ENCODE data around the gene MYL10. TPM values are rescaled to one million over a fixed set of nuclear protein-coding genes. Genes with fewer than 3 reads are reported as not detected.

Gene MYL10
- total RNA-seq, 1 donor: not detected

DNA sequence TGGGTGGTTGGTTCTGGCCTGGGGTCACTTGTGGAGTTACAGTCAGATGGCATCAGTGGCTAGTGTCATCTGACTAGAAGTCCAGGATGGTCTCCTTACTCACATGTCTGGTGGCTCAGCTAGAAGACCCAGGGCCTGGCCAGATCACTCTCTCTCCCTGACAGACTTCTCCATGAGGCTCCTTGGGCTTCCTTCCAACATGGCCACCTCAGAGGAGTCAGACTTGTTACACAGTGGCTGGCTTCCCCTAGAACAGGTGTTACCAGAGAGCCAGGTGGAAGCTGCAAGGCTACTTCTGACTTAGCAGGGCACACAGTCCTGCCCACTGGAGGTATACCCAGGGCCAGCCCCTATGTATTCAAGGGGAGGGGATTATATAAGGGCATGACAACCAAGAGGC, 44.2 kb upstream of the MYL10 start:
- no peak overlapping the region for H3K27ac ChIP-seq (ENCODE audit: low read depth, low read length)
- no peak overlapping the region for H3K4me2 ChIP-seq (ENCODE audit: insufficient read depth, low read length)
- TF ChIP-seq, protein P1, sequence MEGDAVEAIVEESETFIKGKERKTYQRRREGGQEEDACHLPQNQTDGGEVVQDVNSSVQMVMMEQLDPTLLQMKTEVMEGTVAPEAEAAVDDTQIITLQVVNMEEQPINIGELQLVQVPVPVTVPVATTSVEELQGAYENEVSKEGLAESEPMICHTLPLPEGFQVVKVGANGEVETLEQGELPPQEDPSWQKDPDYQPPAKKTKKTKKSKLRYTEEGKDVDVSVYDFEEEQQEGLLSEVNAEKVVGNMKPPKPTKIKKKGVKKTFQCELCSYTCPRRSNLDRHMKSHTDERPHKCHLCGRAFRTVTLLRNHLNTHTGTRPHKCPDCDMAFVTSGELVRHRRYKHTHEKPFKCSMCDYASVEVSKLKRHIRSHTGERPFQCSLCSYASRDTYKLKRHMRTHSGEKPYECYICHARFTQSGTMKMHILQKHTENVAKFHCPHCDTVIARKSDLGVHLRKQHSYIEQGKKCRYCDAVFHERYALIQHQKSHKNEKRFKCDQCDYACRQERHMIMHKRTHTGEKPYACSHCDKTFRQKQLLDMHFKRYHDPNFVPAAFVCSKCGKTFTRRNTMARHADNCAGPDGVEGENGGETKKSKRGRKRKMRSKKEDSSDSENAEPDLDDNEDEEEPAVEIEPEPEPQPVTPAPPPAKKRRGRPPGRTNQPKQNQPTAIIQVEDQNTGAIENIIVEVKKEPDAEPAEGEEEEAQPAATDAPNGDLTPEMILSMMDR (IDR thresholded peaks at IDR 0.05; ENCODE audit: extremely low read depth, low read depth, low read length): no peak
- H2AFZ ChIP-seq (ENCODE audit: low read length): no peak overlapping the region
- H3K79me2 ChIP-seq (ENCODE audit: insufficient read depth, low read length): no peaks in the 10 kb centered on the region
- H3K9me3 ChIP-seq (ENCODE audit: low read depth, low read length): no peaks in the 10 kb centered on the region
- H4K20me1 ChIP-seq (ENCODE audit: insufficient read depth, low read length): no peaks in the 10 kb centered on the region
- H3K4me3 ChIP-seq (ENCODE audit: insufficient read depth, low read length): no peak overlapping the region
- H3K4me1 ChIP-seq (ENCODE audit: insufficient read depth, low read length): peaks cover 7% of the 10 kb centered on the region
- no peak for DNase-seq (ENCODE audit: insufficient read length, low spot score, missing footprints)
- H3K27me3 ChIP-seq (ENCODE audit: insufficient read depth, low read length): no peaks in the 10 kb centered on the region
- no peaks in the 10 kb centered on the region for H3K36me3 ChIP-seq (ENCODE audit: insufficient read depth, low read length)

DNA sequence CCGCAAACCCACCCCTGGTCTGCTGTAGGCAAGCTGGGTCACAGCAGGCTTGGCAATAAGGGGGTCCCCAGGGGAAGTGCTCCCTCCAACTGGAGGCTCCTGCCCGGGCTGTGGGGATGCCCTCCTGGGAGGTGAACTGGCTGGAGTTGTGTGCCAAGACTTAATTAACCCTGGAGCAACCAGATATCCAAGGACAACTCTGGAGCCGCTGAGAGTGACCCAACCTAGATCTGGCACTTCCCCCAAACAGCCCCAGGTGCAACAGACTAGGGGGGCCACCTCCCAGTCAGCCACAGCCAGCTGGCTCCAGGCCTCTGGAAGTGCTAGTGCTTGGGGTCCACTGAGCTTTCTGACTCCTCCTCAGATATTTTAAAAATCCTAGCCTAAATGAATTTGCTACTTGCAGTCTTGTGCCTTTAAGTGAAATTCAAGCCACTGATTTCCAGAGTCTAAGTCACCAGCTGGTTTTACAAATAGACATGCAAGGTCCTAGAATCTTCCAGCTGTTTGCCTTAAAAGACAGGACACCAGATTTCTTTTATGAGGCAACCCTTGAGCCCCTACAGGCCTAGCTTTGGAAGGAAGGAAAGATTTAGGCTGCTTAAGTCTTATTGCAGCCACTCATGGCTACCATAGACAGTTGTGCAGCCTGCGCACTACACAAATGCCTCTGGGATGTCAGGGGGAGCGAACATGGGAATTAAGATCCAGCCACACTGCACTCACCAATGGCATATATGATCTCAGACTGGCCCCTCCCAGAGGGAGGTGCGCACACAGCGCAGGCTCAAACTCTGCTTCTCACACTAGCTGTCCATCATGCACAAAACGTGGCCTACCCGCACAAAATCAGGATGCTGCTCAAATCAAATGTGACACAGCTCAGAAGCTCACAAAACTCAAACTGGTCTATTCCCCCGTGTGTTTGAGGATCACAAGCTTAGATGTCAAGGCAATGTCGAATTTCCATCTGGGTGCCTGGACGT, 42.6 kb upstream of the MYL10 start:
- no peak overlapping the region for H3K4me3 ChIP-seq (ENCODE audit: insufficient read depth, low read length)
- H3K79me2 ChIP-seq (ENCODE audit: insufficient read depth, low read length): no peaks in the 10 kb centered on the region
- no peak overlapping the region for H3K4me2 ChIP-seq (ENCODE audit: insufficient read depth, low read length)
- H3K27ac ChIP-seq (ENCODE audit: low read depth, low read length): no peak overlapping the region
- peak; percentile 51 for DNase-seq (ENCODE audit: insufficient read length, low spot score, missing footprints)
- no peaks in the 10 kb centered on the region for H3K36me3 ChIP-seq (ENCODE audit: insufficient read depth, low read length)
- no peaks in the 10 kb centered on the region for H4K20me1 ChIP-seq (ENCODE audit: insufficient read depth, low read length)
- H3K27me3 ChIP-seq (ENCODE audit: insufficient read depth, low read length): no peaks in the 10 kb centered on the region
- no peaks in the 10 kb centered on the region for H3K9me3 ChIP-seq (ENCODE audit: low read depth, low read length)
- TF ChIP-seq, protein P1 (IDR thresholded peaks at IDR 0.05; ENCODE audit: extremely low read depth, low read depth, low read length): no peak
- H3K4me1 ChIP-seq (ENCODE audit: insufficient read depth, low read length): no peaks in the 10 kb centered on the region
- H2AFZ ChIP-seq (ENCODE audit: low read length): no peak overlapping the region

DNA sequence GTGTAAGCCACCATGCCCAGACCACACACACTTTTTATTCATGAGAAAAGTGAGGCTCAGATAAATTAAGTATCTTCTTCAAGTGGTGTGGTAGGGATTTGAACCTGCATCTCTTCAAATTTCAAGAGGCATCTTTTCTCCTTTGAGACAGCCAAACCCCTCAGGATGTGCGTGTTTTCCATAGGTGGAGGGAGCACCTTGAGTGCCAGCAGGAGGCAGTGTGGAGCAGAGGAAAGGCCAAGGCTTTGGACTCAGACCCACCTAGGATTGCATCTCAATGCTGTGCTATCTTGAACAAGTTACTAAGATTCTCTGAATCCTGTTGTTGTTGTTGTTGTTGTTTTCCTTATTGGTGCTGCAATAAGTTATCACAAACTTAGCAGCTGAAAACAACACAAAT, 40.2 kb upstream of the MYL10 start:
- H3K27ac ChIP-seq (ENCODE audit: low read depth, low read length): no peak overlapping the region

DNA sequence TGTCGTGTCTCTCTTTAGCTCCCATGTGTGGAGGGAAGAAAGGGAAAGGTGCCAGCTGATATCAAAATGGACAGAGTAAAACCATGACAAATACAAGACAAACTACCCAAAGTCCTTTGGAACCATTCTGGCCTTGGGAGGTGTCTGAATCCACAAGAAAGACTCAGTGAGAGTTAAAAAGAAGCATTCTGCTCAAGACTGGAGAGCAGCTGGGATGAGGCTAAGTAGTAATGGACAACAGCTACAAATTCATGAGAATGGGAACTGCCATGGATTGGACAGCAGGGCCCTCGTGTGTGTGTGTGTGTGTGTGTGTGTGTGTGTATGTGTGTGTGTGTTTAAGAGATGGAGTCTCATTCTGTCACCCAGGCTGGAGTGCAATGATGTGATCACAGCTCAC, 39.6 kb upstream of the MYL10 start:
- H3K36me3 ChIP-seq (ENCODE audit: insufficient read depth, low read length): no peaks in the 10 kb centered on the region
- no peak overlapping the region for H3K4me3 ChIP-seq (ENCODE audit: insufficient read depth, low read length)
- no peaks in the 10 kb centered on the region for H3K79me2 ChIP-seq (ENCODE audit: insufficient read depth, low read length)
- H3K4me2 ChIP-seq (ENCODE audit: insufficient read depth, low read length): no peak overlapping the region
- H3K9me3 ChIP-seq (ENCODE audit: low read depth, low read length): no peaks in the 10 kb centered on the region
- H3K4me1 ChIP-seq (ENCODE audit: insufficient read depth, low read length): no peaks in the 10 kb centered on the region
- H2AFZ ChIP-seq (ENCODE audit: low read length): no peak overlapping the region
- H3K27ac ChIP-seq (ENCODE audit: low read depth, low read length): no peak overlapping the region
- TF ChIP-seq, protein P1 (IDR thresholded peaks at IDR 0.05; ENCODE audit: extremely low read depth, low read depth, low read length): no peak
- no peaks in the 10 kb centered on the region for H4K20me1 ChIP-seq (ENCODE audit: insufficient read depth, low read length)
- DNase-seq (ENCODE audit: insufficient read length, low spot score, missing footprints): no peak
- H3K27me3 ChIP-seq (ENCODE audit: insufficient read depth, low read length): no peaks in the 10 kb centered on the region

More for the DNA sequence above, 40.2 kb upstream of the MYL10 start:
- TF ChIP-seq, protein P1 (IDR thresholded peaks at IDR 0.05; ENCODE audit: extremely low read depth, low read depth, low read length): peak; percentile 27
- Histone ChIP-seq H3K36me3 (ENCODE audit: insufficient read depth, low read length) (no peaks in the 10 kb centered on the region), H4K20me1 (ENCODE audit: insufficient read depth, low read length) (no peaks in the 10 kb centered on the region), H3K9me3 (ENCODE audit: low read depth, low read length) (no peaks in the 10 kb centered on the region), H3K4me1 (ENCODE audit: insufficient read depth, low read length) (no peaks in the 10 kb centered on the region), H3K4me2 (ENCODE audit: insufficient read depth, low read length) (no peak overlapping the region), H2AFZ (ENCODE audit: low read length) (no peak overlapping the region), H3K4me3 (ENCODE audit: insufficient read depth, low read length) (no peak overlapping the region), H3K79me2 (ENCODE audit: insufficient read depth, low read length) (no peaks in the 10 kb centered on the region), H3K27me3 (ENCODE audit: insufficient read depth, low read length) (no peaks in the 10 kb centered on the region)
- DNase-seq (ENCODE audit: insufficient read length, low spot score, missing footprints): no peak
